PC-9 (cell line): ENCODE measurements around the gene MAN1C1. TPM values are rescaled to one million over a fixed set of nuclear protein-coding genes. Genes with fewer than 3 reads are reported as not detected.

Experiments used
- BruUV-seq: library from RNA; stranded (reverse); fragments of 400-500 nt; replicated peaks from 2 replicates; lab custom pipeline; 2021; lab: Mats Ljungman, UMichigan
- CTCF ChIA-PET: fragments of 300-600 bp; sonication (Branson Sonifier 250); formaldehyde crosslinking; loops from one replicate; lab custom pipeline; 2022; ENCODE audit warnings: antibody characterized with exemption; lab: Charles Lee
- POLR2A ChIA-PET: fragments of 300-600 bp; sonication (Branson Sonifier 250); formaldehyde crosslinking; loops from one replicate; lab custom pipeline; 2022; ENCODE audit warnings: antibody characterized with exemption; ENCODE audit not compliant: unreplicated experiment; lab: Charles Lee
- DNase-seq, 2 experiments: peaks; one replicate each; pipeline versions ENCODE4 v3.0.0 to v3.0.0-alpha.2; 2015 to 2022; ENCODE audit warnings: mixed read lengths in 1 of 2
- H2AFZ ChIP-seq: fragments of 200-600 bp; sonication (generic); 2 replicates; pipeline ENCODE4 v1.8.1; 2017; ENCODE audit warnings: antibody characterized with exemption
- H3F3A ChIP-seq: fragments of 200-600 bp; sonication (generic); 2 replicates; pipeline ENCODE4 v1.8.1; 2017; ENCODE audit warnings: antibody characterized with exemption, mild to moderate bottlenecking, low read depth; ENCODE audit not compliant: insufficient read depth
- H3K27ac ChIP-seq: fragments of 200-600 bp; sonication (generic); 2 replicates; pipeline ENCODE4 v1.6.1; 2016; ENCODE audit warnings: mixed run types
- H3K27me3 ChIP-seq: fragments of 200-600 bp; sonication (generic); 2 replicates; pipeline ENCODE4 v1.6.1; 2016; ENCODE audit warnings: low read depth, mixed run types; ENCODE audit not compliant: insufficient read depth
- H3K36me3 ChIP-seq: fragments of 200-600 bp; sonication (generic); 2 replicates; pipeline ENCODE4 v1.6.1; 2016; ENCODE audit warnings: low read depth, mixed run types
- H3K4me1 ChIP-seq: fragments of 200-600 bp; sonication (generic); replicated peaks from 2 replicates; pipeline ENCODE4 v1.6.1; 2016; ENCODE audit warnings: mixed run types; ENCODE audit not compliant: insufficient read depth
- H3K4me2 ChIP-seq: fragments of 200-600 bp; sonication (generic); 2 replicates; pipeline ENCODE4 v1.6.1; 2017; ENCODE audit warnings: mixed run types
- H3K4me3 ChIP-seq: fragments of 200-600 bp; sonication (generic); 2 replicates; pipeline ENCODE4 v1.6.1; 2016; ENCODE audit warnings: mixed run types
- H3K79me2 ChIP-seq: fragments of 200-600 bp; sonication (generic); 2 replicates; pipeline ENCODE4 v1.6.1; 2017; ENCODE audit warnings: low read depth, mixed run types
- H3K9me2 ChIP-seq: fragments of 200-600 bp; sonication (generic); 2 replicates; pipeline ENCODE4 v1.8.1; 2017; ENCODE audit warnings: mild to moderate bottlenecking; ENCODE audit not compliant: insufficient read depth
- H3K9me3 ChIP-seq: fragments of 200-600 bp; sonication (generic); 2 replicates; pipeline ENCODE4 v1.8.1; 2016; ENCODE audit warnings: low read depth; ENCODE audit not compliant: insufficient read depth
- H4K20me1 ChIP-seq: fragments of 200-600 bp; sonication (generic); 2 replicates; pipeline ENCODE4 v1.8.1; 2017; ENCODE audit not compliant: insufficient read depth
- EZH2 ChIP-seq: fragments of 200-600 bp; sonication (generic); IDR thresholded peaks from 2 replicates; pipeline ENCODE4 v1.8.0; 2017; ENCODE audit warnings: antibody characterized with exemption, low read depth
- intact Hi-C: fragments of 100-400 bp; cut with micrococcal nuclease; formaldehyde crosslinking; loops from one replicate; pipeline ENCODE4 v1.10.0; 2022; ENCODE audit not compliant: unreplicated experiment
- total RNA-seq: library from RNA; stranded (reverse); gene quantifications from 2 replicates; pipeline ENCODE4 v1.2.3, GENCODE V29; 2021
- TF ChIP-seq, protein P1 (sequence below): fragments of 200-600 bp; sonication (generic); conservative IDR thresholded peaks from 2 replicates; pipeline ENCODE4 v1.6.1; 2017; ENCODE audit warnings: mixed run types, antibody characterized with exemption, mild to moderate bottlenecking, moderate library complexity

The MAN1C1 gene
- total RNA-seq, 1 experiment from 2014 or later, result 0.41 TPM

DNA sequence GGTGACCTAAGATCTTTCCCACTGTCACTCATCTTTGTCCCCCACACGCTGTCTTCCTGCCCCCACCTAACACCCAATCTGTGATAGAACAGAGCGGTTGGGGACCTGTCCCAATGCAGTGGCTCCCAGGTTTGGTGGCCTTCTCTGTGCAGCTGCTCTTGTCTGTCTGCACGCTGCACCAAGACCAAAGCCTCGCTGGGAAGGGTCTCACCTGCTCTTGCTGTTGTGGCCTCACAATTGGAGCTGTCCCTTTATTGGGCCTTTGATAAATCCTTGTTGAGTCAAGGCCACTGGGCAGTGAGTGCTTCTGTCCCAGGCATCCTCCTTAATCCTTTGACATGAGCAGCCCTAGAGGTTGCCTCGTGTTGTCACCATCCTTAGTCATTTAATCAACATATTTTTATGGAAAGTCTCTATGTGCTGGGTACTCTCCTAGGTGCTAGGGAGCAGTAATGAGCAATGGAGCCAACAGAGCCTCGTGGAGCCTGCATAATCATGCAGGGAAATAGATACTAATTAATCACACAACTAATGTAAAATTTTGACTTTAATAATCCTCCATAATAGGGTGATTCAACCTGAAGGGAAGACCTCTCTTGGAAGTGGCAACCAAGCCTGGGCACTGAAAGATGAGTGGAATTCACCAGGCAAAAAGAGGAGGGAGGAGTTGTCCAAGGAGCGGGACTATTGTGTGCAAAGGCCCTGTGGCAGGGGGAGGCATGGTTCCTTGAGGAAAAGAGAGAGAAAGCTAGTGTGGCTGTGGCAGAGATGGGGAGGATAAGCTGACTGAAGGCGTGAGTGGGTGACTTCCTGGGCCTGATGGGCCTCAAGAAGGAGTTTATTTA, 57.6 kb downstream of the MAN1C1 start:
- Histone ChIP-seq H3K9me3 (no peaks in the 10 kb centered on the region), H3K4me2 (no peak overlapping the region), H4K20me1 (no peaks in the 10 kb centered on the region), H3K9me2 (no peaks in the 10 kb centered on the region), H3K27me3 (no peaks in the 10 kb centered on the region), H3K27ac (no peak overlapping the region), H3K79me2 (no peaks in the 10 kb centered on the region), H3K4me3 (no peak overlapping the region), H3F3A (no peaks in the 10 kb centered on the region), H3K4me1 (no peaks in the 10 kb centered on the region), H2AFZ (no peak overlapping the region), H3K36me3 (no peaks in the 10 kb centered on the region)
- ChIA-PET CTCF (no interaction called here), POLR2A (no interaction called here)
- intact Hi-C loops, result no loop called here
- DNase-seq, result no peak
- no TSS peak for BruUV-seq
- no peak for TF ChIP-seq EZH2
- TF ChIP-seq, protein P1, sequence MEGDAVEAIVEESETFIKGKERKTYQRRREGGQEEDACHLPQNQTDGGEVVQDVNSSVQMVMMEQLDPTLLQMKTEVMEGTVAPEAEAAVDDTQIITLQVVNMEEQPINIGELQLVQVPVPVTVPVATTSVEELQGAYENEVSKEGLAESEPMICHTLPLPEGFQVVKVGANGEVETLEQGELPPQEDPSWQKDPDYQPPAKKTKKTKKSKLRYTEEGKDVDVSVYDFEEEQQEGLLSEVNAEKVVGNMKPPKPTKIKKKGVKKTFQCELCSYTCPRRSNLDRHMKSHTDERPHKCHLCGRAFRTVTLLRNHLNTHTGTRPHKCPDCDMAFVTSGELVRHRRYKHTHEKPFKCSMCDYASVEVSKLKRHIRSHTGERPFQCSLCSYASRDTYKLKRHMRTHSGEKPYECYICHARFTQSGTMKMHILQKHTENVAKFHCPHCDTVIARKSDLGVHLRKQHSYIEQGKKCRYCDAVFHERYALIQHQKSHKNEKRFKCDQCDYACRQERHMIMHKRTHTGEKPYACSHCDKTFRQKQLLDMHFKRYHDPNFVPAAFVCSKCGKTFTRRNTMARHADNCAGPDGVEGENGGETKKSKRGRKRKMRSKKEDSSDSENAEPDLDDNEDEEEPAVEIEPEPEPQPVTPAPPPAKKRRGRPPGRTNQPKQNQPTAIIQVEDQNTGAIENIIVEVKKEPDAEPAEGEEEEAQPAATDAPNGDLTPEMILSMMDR, result no peak

DNA sequence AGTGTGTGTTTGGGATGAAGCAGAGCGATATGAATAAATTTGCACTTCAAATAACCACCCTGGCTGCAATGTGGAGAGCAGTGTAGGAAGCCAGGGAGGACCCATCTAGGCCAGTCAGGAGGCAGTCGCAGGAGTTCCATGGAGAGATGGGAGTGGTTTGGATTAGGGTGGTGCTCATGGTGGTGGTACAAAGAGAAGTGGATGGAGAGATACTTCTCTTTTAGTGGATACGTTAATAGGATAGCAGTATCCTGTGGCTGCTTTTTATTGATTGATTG, 58.2 kb downstream of the MAN1C1 start:
- Histone ChIP-seq H3K79me2 (no peaks in the 10 kb centered on the region), H3K4me1 (no peaks in the 10 kb centered on the region)
- CTCF ChIA-PET, result no interaction called here

DNA sequence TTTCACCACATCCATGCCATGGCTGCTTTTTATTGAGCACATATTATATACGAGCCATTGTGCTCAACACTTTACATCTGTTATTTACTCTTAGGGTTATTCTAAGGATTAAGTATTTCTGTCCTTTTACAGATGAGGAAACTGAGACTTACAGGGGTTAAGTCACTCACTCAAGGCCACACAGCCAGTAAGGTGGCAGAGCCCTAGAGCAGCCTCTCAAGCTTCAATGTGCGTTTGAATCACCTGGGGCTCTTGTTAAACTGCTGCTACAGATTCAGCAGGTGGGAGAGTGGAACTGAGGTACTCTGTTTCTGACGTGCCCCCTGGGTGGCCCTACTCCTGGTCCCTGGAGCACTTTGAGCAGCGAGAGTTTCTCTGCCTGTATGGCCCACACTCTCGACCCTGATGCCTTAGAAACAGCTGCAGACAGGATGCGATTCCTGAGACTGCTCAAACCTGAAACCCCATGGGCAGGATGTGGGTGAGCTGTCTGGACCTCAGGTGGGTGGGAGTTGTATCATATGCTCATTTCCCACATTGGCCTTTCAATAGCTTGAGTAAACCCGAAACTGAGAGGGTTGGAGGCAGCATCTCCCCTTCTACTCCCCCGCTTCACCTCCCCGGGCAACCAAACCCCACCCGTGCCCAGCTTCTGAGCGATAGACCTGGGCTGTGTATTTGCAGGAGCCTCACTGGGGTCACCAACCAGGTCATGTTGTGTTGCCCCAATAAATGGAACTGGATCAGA, 59.3 kb downstream of the MAN1C1 start:
- H3K79me2 ChIP-seq, result no peaks in the 10 kb centered on the region
- no peaks in the 10 kb centered on the region for H3K36me3 ChIP-seq
- no peaks in the 10 kb centered on the region for H3K27me3 ChIP-seq
- no peaks in the 10 kb centered on the region for H4K20me1 ChIP-seq
- H3K9me3 ChIP-seq, result no peaks in the 10 kb centered on the region
- BruUV-seq, result no TSS peak
- H3K9me2 ChIP-seq, result no peaks in the 10 kb centered on the region
- no peak overlapping the region for H2AFZ ChIP-seq
- ChIA-PET POLR2A (no interaction called here), CTCF (no interaction called here)
- H3K4me3 ChIP-seq, result no peak overlapping the region
- intact Hi-C loops, result no loop called here
- no peaks in the 10 kb centered on the region for H3F3A ChIP-seq
- H3K4me1 ChIP-seq, result no peaks in the 10 kb centered on the region
- DNase-seq, result no peak
- no peak for TF ChIP-seq EZH2
- TF ChIP-seq, protein P1, result no peak
- no peak overlapping the region for H3K4me2 ChIP-seq
- H3K27ac ChIP-seq, result no peak overlapping the region

More for the DNA sequence above, 58.2 kb downstream of the MAN1C1 start:
- no peak overlapping the region for H3K4me3 ChIP-seq
- DNase-seq, result no peak
- intact Hi-C loops, result no loop called here
- BruUV-seq, result no TSS peak
- H3K4me2 ChIP-seq, result no peak overlapping the region
- no peaks in the 10 kb centered on the region for H3K9me2 ChIP-seq
- no peaks in the 10 kb centered on the region for H3K36me3 ChIP-seq
- POLR2A ChIA-PET, result no interaction called here
- no peak overlapping the region for H2AFZ ChIP-seq
- no peaks in the 10 kb centered on the region for H3K27me3 ChIP-seq
- TF ChIP-seq, protein P1, result no peak
- TF ChIP-seq EZH2, result no peak
- H3K27ac ChIP-seq, result no peak overlapping the region
- no peaks in the 10 kb centered on the region for H3K9me3 ChIP-seq
- no peaks in the 10 kb centered on the region for H4K20me1 ChIP-seq
- no peaks in the 10 kb centered on the region for H3F3A ChIP-seq
